ENCODE measurements around the gene FAAP20. TPM values are rescaled to one million over a fixed set of nuclear protein-coding genes. Genes with fewer than 3 reads are reported as not detected.

Gene FAAP20
- total RNA-seq, 6 donors from 2014 or later, result 26.7 to 88.0 (median 66.8) TPM

DNA sequence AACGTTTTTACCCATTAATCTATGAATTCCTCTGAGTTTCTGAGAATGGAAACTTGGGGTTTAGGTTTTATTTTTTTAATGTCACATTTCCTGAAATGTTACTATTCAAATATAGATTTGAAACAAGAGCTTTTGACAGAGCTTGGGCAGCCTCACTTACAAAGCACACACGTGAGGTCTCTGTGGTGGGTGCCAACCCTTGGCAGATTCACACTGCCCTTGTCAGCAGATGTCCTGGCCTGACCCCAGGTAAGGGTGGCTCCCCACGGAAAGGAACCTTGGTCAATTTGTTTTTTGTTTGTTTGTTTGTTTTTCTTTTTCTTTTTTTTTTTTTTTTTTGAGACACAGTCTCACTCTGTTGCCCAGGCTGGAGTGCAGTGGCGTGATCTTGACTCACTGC, 53.5 kb downstream of the FAAP20 start:
- no peaks in the 10 kb centered on the region for H3K9me3 ChIP-seq
- H3K27ac ChIP-seq, result no peak overlapping the region
- DNase-seq, result no peak
- no peak for ATAC-seq (ENCODE audit: low FRiP score in 2 of 2)
- TF ChIP-seq, protein P1, sequence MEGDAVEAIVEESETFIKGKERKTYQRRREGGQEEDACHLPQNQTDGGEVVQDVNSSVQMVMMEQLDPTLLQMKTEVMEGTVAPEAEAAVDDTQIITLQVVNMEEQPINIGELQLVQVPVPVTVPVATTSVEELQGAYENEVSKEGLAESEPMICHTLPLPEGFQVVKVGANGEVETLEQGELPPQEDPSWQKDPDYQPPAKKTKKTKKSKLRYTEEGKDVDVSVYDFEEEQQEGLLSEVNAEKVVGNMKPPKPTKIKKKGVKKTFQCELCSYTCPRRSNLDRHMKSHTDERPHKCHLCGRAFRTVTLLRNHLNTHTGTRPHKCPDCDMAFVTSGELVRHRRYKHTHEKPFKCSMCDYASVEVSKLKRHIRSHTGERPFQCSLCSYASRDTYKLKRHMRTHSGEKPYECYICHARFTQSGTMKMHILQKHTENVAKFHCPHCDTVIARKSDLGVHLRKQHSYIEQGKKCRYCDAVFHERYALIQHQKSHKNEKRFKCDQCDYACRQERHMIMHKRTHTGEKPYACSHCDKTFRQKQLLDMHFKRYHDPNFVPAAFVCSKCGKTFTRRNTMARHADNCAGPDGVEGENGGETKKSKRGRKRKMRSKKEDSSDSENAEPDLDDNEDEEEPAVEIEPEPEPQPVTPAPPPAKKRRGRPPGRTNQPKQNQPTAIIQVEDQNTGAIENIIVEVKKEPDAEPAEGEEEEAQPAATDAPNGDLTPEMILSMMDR (IDR thresholded peaks at IDR 0.05), result no peak
- no peak for TF ChIP-seq EP300 (IDR thresholded peaks at IDR 0.05)
- TF ChIP-seq POLR2AphosphoS5 (IDR thresholded peaks at IDR 0.05), result no peak
- peaks cover 5 to 41% (median 22%) of the 10 kb centered on the region in 4 donors for H3K4me1 ChIP-seq
- H3K4me3 ChIP-seq, result no peak overlapping the region
- peaks cover 0 to 13% (median 4%) of the 10 kb centered on the region in 4 donors for H3K36me3 ChIP-seq
- no peaks in the 10 kb centered on the region for H3K27me3 ChIP-seq
- 69 to 83% methylated on average over 4 of the region's 4 CpGs for WGBS, 2 donors

Other genes starting within 250 kb of the FAAP20 start
- 10 to 100 TPM in 2 of 6 donors, 1 to 10 TPM in 3, under 1 TPM in 1; 0.14 to 19.8 (median 6.2) TPM for gene CFAP74, start 191.0 kb downstream of the FAAP20 start, total RNA-seq
- 1 to 10 TPM in 2 of 6 donors, under 1 TPM in 1, not detected in 3; 0.26 to 8.2 (median 1.2) TPM for gene GABRD, start 175.4 kb downstream of the FAAP20 start, total RNA-seq
- gene PRKCZ, start 144.4 kb downstream of the FAAP20 start, total RNA-seq, result 100 to 1,000 TPM; 107 to 169 (median 138) TPM
- gene SKI, start 33.5 kb upstream of the FAAP20 start, total RNA-seq, result 100 to 1,000 TPM in 3 of 6 donors, 10 to 100 TPM in 3; 57.3 to 108 (median 96.9) TPM
- gene MORN1, start 196.8 kb upstream of the FAAP20 start, total RNA-seq, result 10 to 100 TPM in 4 of 6 donors, 1 to 10 TPM in 2; 8.5 to 23.4 (median 14.6) TPM
- gene RER1, start 197.1 kb upstream of the FAAP20 start, total RNA-seq, result 100 to 1,000 TPM in 2 of 6 donors, 10 to 100 TPM in 4; 48.2 to 133 (median 61.1) TPM
- 10 to 100 TPM; 15.7 to 32.1 (median 19.9) TPM for gene PEX10, start 217.8 kb upstream of the FAAP20 start, total RNA-seq

Data from upper lobe of left lung (tissue), 6 donors.